ENCODE results near the gene TENT5A. TPM values are rescaled to one million over a fixed set of nuclear protein-coding genes. Genes with fewer than 3 reads are reported as not detected.
A peak's percentile ranks its signal among the peaks of the same experiment; 100 is the strongest.

Gene TENT5A
- total and polyA plus RNA-seq, 2 donors (not counting 3 experiments of a cell fraction or from before 2014, with no cell fraction given): 0.26 to 1.2 TPM

GRCh38 chr6:81762132-81762531 lies 9.7 kb upstream of the TENT5A start:
- CTCF ChIA-PET: interaction anchor here (3.5 kb wide), 1 partner anchor 9 kb away, joined by 9 read pairs; no protein-coding TSS in a partner anchor
- intact Hi-C loops (cut with micrococcal nuclease): no loop called here

GRCh38 chr6:81761197-81761596 lies 8.7 kb upstream of the TENT5A start:
- no peaks in the 10 kb centered on the region for H4K20me1 ChIP-seq (replicated peaks; ENCODE audit: control insufficient read depth, extremely low read depth, insufficient read depth, low read length)
- BruUV-seq (replicated peaks): no TSS peak
- H3K4me3 ChIP-seq (replicated peaks in 1 of 3; ENCODE audit: insufficient read depth in 1 of 3, low read depth in 1 of 3, low read length in 3 of 3): no peak overlapping the region
- dilution Hi-C loops (cut with MboI; ENCODE audit: extremely low pct_ligation_motif_present, low sequenced_read_pairs) (no loop called here), intact Hi-C loops (cut with micrococcal nuclease) (no loop called here)
- DNase-seq (ENCODE audit: low read depth, low spot score): peak; percentile 27
- H3K36me3 ChIP-seq (ENCODE audit: control insufficient read depth in 2 of 2, extremely low read depth in 1 of 2, insufficient read depth in 2 of 2, low read length in 2 of 2): no peaks in the 10 kb centered on the region
- H2AFZ ChIP-seq (ENCODE audit: low read depth, low read length): no peak overlapping the region
- CTCF ChIA-PET: no interaction called here
- no peaks in the 10 kb centered on the region for H3K9me1 ChIP-seq (replicated peaks; ENCODE audit: control insufficient read depth, extremely low read depth, insufficient read depth, low read length)
- POLR2A ChIA-PET: no interaction called here
- H3K4me2 ChIP-seq (ENCODE audit: insufficient read depth, low read length): no peak overlapping the region
- FAIRE-seq: peak; percentile 54
- H3K27ac ChIP-seq (ENCODE audit: insufficient read depth, low read depth, low read length): no peak overlapping the region
- H3K4me1 ChIP-seq (ENCODE audit: control insufficient read depth, extremely low read depth, insufficient read depth, low read length): peaks cover 7% of the 10 kb centered on the region
- no peaks in the 10 kb centered on the region for H3K9me3 ChIP-seq (replicated peaks; ENCODE audit: control insufficient read depth, insufficient read depth, low read length)
- peaks cover 15 to 31% of the 10 kb centered on the region in 2 experiments for H3K27me3 ChIP-seq (ENCODE audit: control insufficient read depth in 2 of 2, insufficient read depth in 2 of 2, low read length in 2 of 2)
- TF ChIP-seq FOS (IDR thresholded peaks at IDR 0.05; ENCODE audit: borderline replicate concordance, insufficient read depth, low read length) (peak; percentile 66), EZH2 (IDR thresholded peaks at IDR 0.05; ENCODE audit: borderline replicate concordance, low read depth, low read length, severe bottlenecking) (no peak), JUN (IDR thresholded peaks at IDR 0.05; ENCODE audit: borderline replicate concordance, insufficient read depth, insufficient read length, low read depth) (peak; percentile 20)
- H3K9ac ChIP-seq (replicated peaks; ENCODE audit: extremely low read depth, insufficient read depth, low read length): no peak overlapping the region
- no peaks in the 10 kb centered on the region for H3K79me2 ChIP-seq (ENCODE audit: control insufficient read depth, insufficient read depth, low read length)

More at GRCh38 chr6:81762132-81762531, 9.7 kb upstream of the TENT5A start:
- no peak overlapping the region for H3K4me3 ChIP-seq (replicated peaks in 1 of 3; ENCODE audit: insufficient read depth in 1 of 3, low read depth in 1 of 3, low read length in 3 of 3)
- H3K4me1 ChIP-seq (ENCODE audit: control insufficient read depth, extremely low read depth, insufficient read depth, low read length): peaks cover 16% of the 10 kb centered on the region
- no peak for FAIRE-seq
- no peak overlapping the region for H3K9ac ChIP-seq (replicated peaks; ENCODE audit: extremely low read depth, insufficient read depth, low read length)
- no TSS peak for BruUV-seq (replicated peaks)
- no peak for DNase-seq (ENCODE audit: low read depth, low spot score)
- no peaks in the 10 kb centered on the region for H3K9me1 ChIP-seq (replicated peaks; ENCODE audit: control insufficient read depth, extremely low read depth, insufficient read depth, low read length)
- TF ChIP-seq MAX (IDR thresholded peaks at IDR 0.05; ENCODE audit: insufficient read depth, insufficient read length): no peak
- TF ChIP-seq JUN (IDR thresholded peaks at IDR 0.05; ENCODE audit: borderline replicate concordance, insufficient read depth, insufficient read length, low read depth): no peak
- no peaks in the 10 kb centered on the region for H3K36me3 ChIP-seq (ENCODE audit: control insufficient read depth in 2 of 2, extremely low read depth in 1 of 2, insufficient read depth in 2 of 2, low read length in 2 of 2)
- no peak overlapping the region for H3K4me2 ChIP-seq (ENCODE audit: insufficient read depth, low read length)
- POLR2A ChIA-PET: no interaction called here
- dilution Hi-C loops (cut with MboI; ENCODE audit: extremely low pct_ligation_motif_present, low sequenced_read_pairs): no loop called here
- no peaks in the 10 kb centered on the region for H3K79me2 ChIP-seq (ENCODE audit: control insufficient read depth, insufficient read depth, low read length)
- peaks cover 15 to 24% of the 10 kb centered on the region in 2 experiments for H3K27me3 ChIP-seq (ENCODE audit: control insufficient read depth in 2 of 2, insufficient read depth in 2 of 2, low read length in 2 of 2)
- H3K27ac ChIP-seq (ENCODE audit: insufficient read depth, low read depth, low read length): no peak overlapping the region
- no peaks in the 10 kb centered on the region for H4K20me1 ChIP-seq (replicated peaks; ENCODE audit: control insufficient read depth, extremely low read depth, insufficient read depth, low read length)
- H2AFZ ChIP-seq (ENCODE audit: low read depth, low read length): no peak overlapping the region
- no peaks in the 10 kb centered on the region for H3K9me3 ChIP-seq (replicated peaks; ENCODE audit: control insufficient read depth, insufficient read depth, low read length)
